A549 (cell line): ENCODE measurements around the gene LGR5. TPM values are rescaled to one million over a fixed set of nuclear protein-coding genes. Genes with fewer than 3 reads are reported as not detected.
A peak's percentile ranks its signal among the peaks of the same experiment; 100 is the strongest.

Experiments used
- ATAC-seq, 2 experiments: fragments of 200-7000 bp in 1 of 2; fragments of >200 bp in 1 of 2; cut with Nextera tagmentation in 1 of 2; cut with Tn5 transposase in 1 of 2; 3 replicates each; pipeline versions ENCODE4 v1.8.0 to v1.9.1; 2018 to 2020; ENCODE audit warnings: mild to moderate bottlenecking in 1 of 2, moderate library complexity in 1 of 2
- CTCF ChIA-PET: fragments of 300-600 bp; sonication (Branson Sonifier 250); formaldehyde crosslinking; extraction: SDS; loops from one replicate; lab custom pipeline; 2021; ENCODE audit warnings: antibody characterized with exemption, inconsistent platforms; lab: Yijun Ruan, JAX
- POLR2A ChIA-PET: fragments of 350-600 bp; formaldehyde crosslinking; extraction: SDS; loops from one replicate; lab custom pipeline; 2021; ENCODE audit warnings: antibody characterized with exemption, inconsistent platforms; lab: Yijun Ruan, JAX
- DNase-seq, 2 experiments: peaks; one replicate each; pipeline versions ENCODE4 v3.0.0 to v3.0.0-alpha.2; 2011 to 2016; ENCODE audit warnings: low read depth in 1 of 2, low spot score in 1 of 2
- FAIRE-seq: peaks from 2 replicates; lab custom pipeline; 2011; peaks lifted over from hg19 to GRCh38; lab: Jason Lieb, UNC
- H3K27ac ChIP-seq, 2 experiments: fragments of >200 bp; sonication (Bioruptor Twin); formaldehyde crosslinking; 3 replicates each; pipeline ENCODE4 v1.5.1; 2016 to 2017
- H3K4me1 ChIP-seq: fragments of >200 bp; sonication (Bioruptor Twin); formaldehyde crosslinking; 3 replicates; pipeline ENCODE4 v1.6.1; 2016
- H3K4me2 ChIP-seq: fragments of >200 bp; sonication (Bioruptor Twin); formaldehyde crosslinking; 3 replicates; pipeline ENCODE4 v1.6.1; 2016
- H3K4me3 ChIP-seq: fragments of >200 bp; sonication (Bioruptor Twin); formaldehyde crosslinking; 3 replicates; pipeline ENCODE4 v1.5.1; 2016
- H3K9me3 ChIP-seq: fragments of >200 bp; sonication (Bioruptor Twin); formaldehyde crosslinking; 3 replicates; pipeline ENCODE4 v1.6.1; 2016
- ATOH8 ChIP-seq: fragments of 250-450 bp; sonication (Bioruptor Pico); IDR thresholded peaks from 2 replicates; pipeline ENCODE4 v1.5.0; 2020; ENCODE audit warnings: low read depth, mild to moderate bottlenecking, moderate library complexity
- CHD2 ChIP-seq: fragments of 150-350 bp; IDR thresholded peaks from 2 replicates; pipeline ENCODE4 v1.6.1; 2014; ENCODE audit warnings: low read length; ENCODE audit not compliant: partially characterized antibody
- CTCF ChIP-seq: fragments of >200 bp; sonication (Bioruptor Twin); formaldehyde crosslinking; IDR thresholded peaks from 3 replicates; pipeline ENCODE4 v1.5.1; 2016
- EHF ChIP-seq: fragments of 250-450 bp; sonication (Bioruptor Pico); IDR thresholded peaks from 2 replicates; pipeline ENCODE4 v1.5.0; 2020; ENCODE audit warnings: mild to moderate bottlenecking
- EHMT2 ChIP-seq: fragments of 200-600 bp; sonication (generic); IDR thresholded peaks from 2 replicates; pipeline ENCODE4 v1.6.1; 2016; ENCODE audit warnings: antibody characterized with exemption, low read depth, mild to moderate bottlenecking, moderate library complexity
- FOSB ChIP-seq: fragments of 250-450 bp; sonication (Bioruptor Pico); IDR thresholded peaks from 2 replicates; pipeline ENCODE4 v1.5.0; 2020; ENCODE audit warnings: mild to moderate bottlenecking, moderate library complexity
- FOXS1 ChIP-seq: fragments of 250-450 bp; sonication (Bioruptor Pico); IDR thresholded peaks from 2 replicates; pipeline ENCODE4 v1.5.0; 2020; ENCODE audit warnings: mild to moderate bottlenecking, moderate library complexity
- HDAC2 ChIP-seq: fragments of 200-600 bp; sonication (generic); IDR thresholded peaks from 2 replicates; pipeline ENCODE4 v1.6.1; 2016
- HOXB5 ChIP-seq: fragments of 250-450 bp; sonication (Bioruptor Pico); IDR thresholded peaks from 2 replicates; pipeline ENCODE4 v1.5.0; 2020; ENCODE audit warnings: mild to moderate bottlenecking, moderate library complexity
- JUN ChIP-seq, 2 experiments: fragments of >200 bp; sonication (Bioruptor Twin); formaldehyde crosslinking; IDR thresholded peaks; 2 replicates in 1 of 2; 3 replicates in 1 of 2; pipeline ENCODE4 v1.6.1; 2016 to 2017
- MAFK ChIP-seq: fragments of 450-650 bp; IDR thresholded peaks from 2 replicates; pipeline ENCODE4 v1.6.1; 2014; ENCODE audit not compliant: partially characterized antibody
- MAZ ChIP-seq: fragments of 150-350 bp; IDR thresholded peaks from 2 replicates; pipeline ENCODE4 v1.6.1; 2014; ENCODE audit warnings: antibody characterized with exemption, low read depth, low read length, borderline replicate concordance
- MYC ChIP-seq: IDR thresholded peaks from 2 replicates; pipeline ENCODE4 v1.6.1; 2012; ENCODE audit warnings: mild to moderate bottlenecking, inconsistent platforms, low read length, improper control_type of control experiment, borderline replicate concordance
- PBX3 ChIP-seq: IDR thresholded peaks from 2 replicates; pipeline ENCODE4 v1.6.1; 2012
- POLR2A ChIP-seq: IDR thresholded peaks from 2 replicates; pipeline ENCODE4 v1.6.1; 2012; ENCODE audit warnings: mild to moderate bottlenecking, low read length
- POLR2AphosphoS2 ChIP-seq: conservative IDR thresholded peaks from 2 replicates; pipeline ENCODE4 v1.6.1; 2012; ENCODE audit warnings: low read length, improper control_type of control experiment, inconsistent platforms
- RAD21 ChIP-seq, 2 experiments: fragments of >200 bp in 1 of 2; sonication (Bioruptor Twin) in 1 of 2; formaldehyde crosslinking in 1 of 2; IDR thresholded peaks in 1 of 2; conservative IDR thresholded peaks in 1 of 2; 2 replicates in 1 of 2; 3 replicates in 1 of 2; pipeline ENCODE4 v1.6.1; 2012 to 2018; ENCODE audit warnings: inconsistent platforms in 1 of 2
- RCOR1 ChIP-seq: fragments of 150-350 bp; IDR thresholded peaks from 2 replicates; pipeline ENCODE4 v1.6.1; 2014; ENCODE audit warnings: antibody characterized with exemption, low read length, low read depth
- RFX5 ChIP-seq: fragments of 450-650 bp; IDR thresholded peaks from 2 replicates; pipeline ENCODE4 v1.7.1; 2014; ENCODE audit warnings: antibody characterized with exemption, mild to moderate bottlenecking, moderate library complexity
- SMC3 ChIP-seq: fragments of >200 bp; sonication (Bioruptor Twin); formaldehyde crosslinking; IDR thresholded peaks from 3 replicates; pipeline ENCODE4 v1.6.1; 2018; ENCODE audit warnings: inconsistent platforms
- TFCP2L1 ChIP-seq: fragments of 250-450 bp; sonication (Bioruptor Pico); IDR thresholded peaks from 2 replicates; pipeline ENCODE4 v1.5.0; 2021; ENCODE audit warnings: mild to moderate bottlenecking
- USF2 ChIP-seq: fragments of 450-650 bp; IDR thresholded peaks from 2 replicates; pipeline ENCODE4 v1.6.1; 2014; ENCODE audit warnings: antibody characterized with exemption
- ZFP36 ChIP-seq: fragments of 450-650 bp; IDR thresholded peaks from 2 replicates; pipeline ENCODE4 v1.6.1; 2014; ENCODE audit warnings: borderline replicate concordance; ENCODE audit not compliant: partially characterized antibody
- WGBS: methylation state at CpG from one replicate; pipeline ENCODE4 v1.1.6; 2017; ENCODE audit errors: missing lambda C conversion rate; 5-methylcytosine and 5-hydroxymethylcytosine counted together
- polyA plus RNA-seq, 4 experiments: library from polyadenylated mRNA; depleted of rRNA in 3 of 4; stranded (reverse); fragments of >200 nt; fragmentation: RNase III in 1 of 4; extraction: RNeasy Plus Mini Kit Qiagen cat#74134 plus additional on column Dnase treatment in 1 of 4; gene quantifications; 2 replicates in 3 of 4; 3 replicates in 1 of 4; pipeline ENCODE4 v1.2.3, GENCODE V29; 2011 to 2017

LGR5 gene
- polyA plus RNA-seq, 2 of the 4 experiments (the other 2 are of a cell fraction), result not detected

GRCh38 chr12:71472441-71472911, 32.9 kb downstream of the LGR5 start:
- ChIA-PET CTCF (no interaction called here), POLR2A (no interaction called here)
- H3K9me3 ChIP-seq, result no peaks in the 10 kb centered on the region
- H3K4me2 ChIP-seq, result no peak overlapping the region
- DNase-seq (no peak), FAIRE-seq (no peak), ATAC-seq (no peak)
- TF ChIP-seq FOXS1 (CRISPR knock-in tag) (no peak), SMC3 (no peak), RAD21 (conservative IDR thresholded peaks at IDR 0.05 in 1 of 2, IDR thresholded peaks at IDR 0.05 in 1 of 2) (no peak), PBX3 (no peak)
- H3K4me1 ChIP-seq, result no peaks in the 10 kb centered on the region
- H3K27ac ChIP-seq, result no peak overlapping the region
- H3K4me3 ChIP-seq, result no peak overlapping the region
- 14% methylated on average over 2 of the region's 2 CpGs for WGBS

- Histone ChIP-seq H3K9me3 (no peaks in the 10 kb centered on the region), H3K4me3 (no peak overlapping the region), H3K4me1 (no peaks in the 10 kb centered on the region), H3K27ac (no peak overlapping the region), H3K4me2 (no peak overlapping the region)
- no peak for ATAC-seq
- POLR2A ChIA-PET, result no interaction called here
- TF ChIP-seq SMC3, result no peak
- no peak for TF ChIP-seq EHF (CRISPR knock-in tag)
- no peak for TF ChIP-seq RAD21 (conservative IDR thresholded peaks at IDR 0.05 in 1 of 2, IDR thresholded peaks at IDR 0.05 in 1 of 2)
- TF ChIP-seq RCOR1, result no peak
- TF ChIP-seq HDAC2, result no peak
- TF ChIP-seq RFX5, result no peak
- TF ChIP-seq FOSB (CRISPR knock-in tag), result no peak
- CTCF ChIA-PET, result no interaction called here
- 19% methylated on average over 2 of the region's 2 CpGs for WGBS
- FAIRE-seq, result peak; percentile 39
- DNase-seq, result no peak
These were observed 35.2 kb downstream of the LGR5 start for GRCh38 chr12:71474791-71475190.

GRCh38 chr12:71475280-71475679, 35.7 kb downstream of the LGR5 start:
- Histone ChIP-seq H3K4me3 (no peak overlapping the region), H3K9me3 (no peaks in the 10 kb centered on the region), H3K4me2 (no peak overlapping the region), H3K27ac (no peak overlapping the region), H3K4me1 (no peaks in the 10 kb centered on the region)
- POLR2A ChIA-PET, result no interaction called here
- FAIRE-seq (no peak), ATAC-seq (peak in 1 of 2 experiments; percentile 39; a peak in 1 of 6 replicates), DNase-seq (no peak)
- WGBS, result 24% methylated on average over 5 of the region's 5 CpGs
- CTCF ChIA-PET, result no interaction called here
- no peak for TF ChIP-seq TFCP2L1 (CRISPR knock-in tag)
- TF ChIP-seq HOXB5 (CRISPR knock-in tag), result no peak
- TF ChIP-seq JUN (IDR thresholded peaks at IDR 0.05), result no peak
- TF ChIP-seq EHMT2, result no peak
- TF ChIP-seq SMC3, result no peak
- no peak for TF ChIP-seq FOXS1 (CRISPR knock-in tag)
- no peak for TF ChIP-seq CTCF
- TF ChIP-seq MAFK, result no peak

GRCh38 chr12:71476513-71476912, 36.9 kb downstream of the LGR5 start:
- Histone ChIP-seq H3K4me1 (no peaks in the 10 kb centered on the region), H3K4me2 (no peak overlapping the region), H3K4me3 (no peak overlapping the region), H3K9me3 (no peaks in the 10 kb centered on the region), H3K27ac (no peak overlapping the region)
- POLR2A ChIA-PET, result no interaction called here
- DNase-seq (no peak), FAIRE-seq (no peak), ATAC-seq (no peak)
- CTCF ChIA-PET, result no interaction called here
- 2% methylated on average over 3 of the region's 3 CpGs for WGBS
- TF ChIP-seq EHMT2 (no peak), ATOH8 (CRISPR knock-in tag) (no peak), FOSB (CRISPR knock-in tag) (no peak), POLR2A (no peak), POLR2AphosphoS2 (no peak), CTCF (no peak), USF2 (no peak), CHD2 (no peak), MAZ (no peak), HOXB5 (CRISPR knock-in tag) (no peak), MYC (no peak), ZFP36 (no peak)
